LoVo (cell line): ENCODE data around the gene RNF14.

Experiments
- DNase-seq: peaks from one replicate; pipeline ENCODE4 v3.0.0-alpha.2; 2016; ENCODE audit warnings: low spot score

Gene RNF14

DNA sequence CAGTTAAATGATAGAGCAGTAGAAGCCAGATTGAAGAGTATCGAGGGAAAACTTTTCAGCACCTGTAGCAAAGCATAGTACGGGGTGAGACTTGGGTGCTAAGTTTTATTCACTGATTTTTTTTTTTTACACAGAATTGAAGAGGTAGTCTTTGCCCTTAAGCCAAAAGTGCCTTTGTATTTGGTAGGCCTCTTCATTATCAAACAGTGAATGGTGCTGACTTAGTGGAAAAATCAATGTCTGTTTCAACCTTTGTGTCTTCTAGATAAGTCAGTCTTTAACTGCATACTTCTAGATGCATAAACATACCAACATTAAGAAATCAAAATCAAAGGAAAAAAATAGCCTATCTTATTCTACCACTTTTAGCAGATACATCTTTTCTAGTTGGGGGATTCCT is 13.7 kb downstream of the RNF14 start:
- DNase-seq: no peak

DNA sequence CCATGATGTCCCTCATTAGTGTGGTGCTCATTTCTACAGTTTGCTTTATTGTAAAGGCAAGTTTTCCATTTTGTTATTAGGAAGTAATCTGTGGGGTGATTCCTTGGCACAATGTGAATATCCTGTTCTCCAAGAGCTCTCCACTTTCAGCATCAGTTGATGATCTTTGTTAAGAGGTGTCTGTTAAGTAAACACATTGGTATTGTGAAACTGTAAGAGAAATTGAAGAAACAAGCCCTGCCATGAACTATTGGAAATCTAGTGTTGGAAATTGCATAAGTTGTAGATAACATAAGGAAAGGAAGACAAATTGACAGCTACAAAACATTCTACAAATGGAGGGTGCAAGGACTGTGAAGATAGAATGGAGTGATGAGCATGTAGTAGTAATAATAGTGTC is 17.2 kb downstream of the RNF14 start:
- no peak for DNase-seq

DNA sequence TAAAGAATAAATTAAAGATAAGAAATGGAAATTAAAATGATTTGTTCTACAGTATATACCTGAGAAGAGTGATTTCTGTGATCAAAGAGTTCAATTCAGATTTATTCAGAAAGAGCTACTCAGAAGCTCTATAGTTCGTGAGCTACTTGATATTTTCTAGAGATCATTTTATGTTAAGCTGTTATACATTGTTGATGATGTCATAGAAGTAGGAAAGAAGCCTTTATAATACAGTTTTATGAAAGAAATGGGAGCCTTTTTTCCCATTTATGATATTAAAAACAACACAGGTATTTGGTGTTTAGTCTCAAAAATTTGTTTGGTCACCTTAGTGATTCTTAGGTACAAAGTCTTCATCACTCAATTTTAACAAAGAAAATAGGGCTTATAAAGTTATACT is 20.8 kb downstream of the RNF14 start:
- no peak for DNase-seq

DNA sequence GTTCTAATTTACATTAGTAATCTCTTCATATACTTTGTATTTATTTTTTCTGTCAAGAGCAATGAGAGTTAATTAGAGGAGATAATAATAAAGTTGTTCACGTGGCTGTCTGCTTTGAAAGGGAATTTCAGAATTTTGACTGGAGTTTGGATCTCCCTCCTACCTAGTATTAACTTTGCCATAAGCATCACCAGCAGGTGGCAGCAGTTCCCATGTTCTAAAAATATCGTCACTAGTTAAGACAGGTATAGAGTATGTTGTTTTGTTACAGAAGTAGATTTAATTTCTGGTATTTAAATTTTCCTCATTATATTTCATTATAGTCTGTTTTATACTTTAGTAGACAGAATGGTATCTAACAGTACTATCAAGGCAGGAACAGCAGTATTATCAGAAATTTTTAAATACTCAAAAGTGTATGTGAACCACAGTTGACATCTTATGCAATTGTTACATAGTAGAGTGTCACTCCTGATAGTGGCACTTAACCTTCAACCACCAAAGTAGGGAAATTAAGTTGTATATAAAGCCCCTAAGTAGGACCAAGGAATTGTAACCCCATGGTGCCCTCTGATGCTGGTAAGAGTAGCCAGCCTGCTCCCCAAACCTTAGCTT is 23.6 kb downstream of the RNF14 start:
- peak; percentile 71 for DNase-seq

DNA sequence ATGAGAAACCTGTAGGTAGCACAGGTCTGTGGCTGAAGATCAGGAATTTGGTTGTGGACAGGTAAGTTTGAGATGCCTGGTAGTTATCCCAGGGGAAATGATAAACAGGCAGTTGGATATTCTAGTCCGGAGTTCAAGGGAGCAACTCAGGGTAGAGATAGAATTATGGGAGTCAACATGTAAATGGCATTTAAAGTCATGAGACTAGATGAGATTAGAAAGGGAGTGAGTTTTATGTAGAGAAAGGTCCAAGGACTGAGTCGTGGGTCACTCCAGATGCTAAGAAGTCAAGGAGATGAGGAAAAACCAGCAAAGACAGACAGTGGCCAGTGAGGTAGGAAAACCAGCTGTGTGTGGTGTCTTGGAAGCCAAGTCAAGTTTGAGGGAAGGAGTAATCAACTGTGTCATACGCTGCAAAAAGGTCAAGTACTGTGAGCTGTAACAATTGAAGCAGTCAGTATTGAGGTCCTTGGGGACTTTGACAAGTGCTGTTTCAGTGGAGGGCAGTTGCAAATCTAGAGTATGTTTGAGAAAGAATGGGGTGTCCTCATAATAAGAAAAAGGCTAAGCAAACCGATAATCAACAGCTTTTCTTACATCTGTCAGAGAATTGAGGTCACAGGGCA is 25.7 kb downstream of the RNF14 start:
- DNase-seq: no peak

DNA sequence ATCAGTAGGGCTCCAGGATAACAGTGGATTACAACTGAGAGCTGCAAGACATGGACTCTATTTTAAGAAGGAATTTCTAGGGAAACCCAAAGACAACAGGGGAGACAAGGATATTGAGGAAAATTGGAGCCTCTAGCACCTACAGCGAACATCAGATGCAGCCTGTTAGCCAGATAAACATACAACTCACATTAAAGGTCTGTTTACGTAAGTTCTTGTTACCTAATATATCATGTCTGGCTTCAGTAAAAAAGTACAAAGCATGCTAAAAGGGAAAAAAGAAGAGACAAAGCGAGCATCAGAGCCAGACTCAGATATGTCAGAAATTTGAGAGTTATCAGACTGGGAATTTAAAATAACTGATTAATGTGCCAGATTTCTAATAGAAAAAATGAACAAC is 26.8 kb downstream of the RNF14 start:
- no peak for DNase-seq

DNA sequence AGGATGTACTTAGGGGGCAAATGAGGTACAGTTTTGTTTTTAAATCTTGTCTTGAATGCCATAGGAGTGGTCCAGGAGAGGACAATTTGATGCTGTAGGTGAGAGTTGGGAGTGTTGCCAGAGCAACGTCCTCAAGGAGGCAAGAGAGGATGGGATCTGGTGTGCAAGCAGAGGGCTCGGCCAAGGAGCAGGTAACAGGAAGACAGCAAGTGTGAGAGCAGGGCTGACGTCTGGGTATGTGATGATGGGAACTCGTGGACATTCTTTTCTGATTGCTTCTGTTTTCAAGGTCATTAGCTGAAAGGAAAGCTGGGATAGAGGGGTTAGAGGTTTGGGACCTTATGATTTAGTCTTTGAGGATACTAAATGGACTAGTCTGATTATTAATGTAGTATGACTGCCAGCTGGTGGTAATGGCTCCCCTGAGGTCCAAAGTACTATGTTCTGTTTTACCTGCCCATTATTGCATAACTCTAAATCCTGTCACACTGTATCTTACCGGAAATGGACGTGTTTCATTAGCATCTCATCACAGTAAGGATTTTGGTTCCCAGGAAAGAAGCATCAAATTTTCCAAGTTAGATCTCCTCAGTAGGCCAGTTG is 28.6 kb downstream of the RNF14 start:
- DNase-seq: no peak

DNA sequence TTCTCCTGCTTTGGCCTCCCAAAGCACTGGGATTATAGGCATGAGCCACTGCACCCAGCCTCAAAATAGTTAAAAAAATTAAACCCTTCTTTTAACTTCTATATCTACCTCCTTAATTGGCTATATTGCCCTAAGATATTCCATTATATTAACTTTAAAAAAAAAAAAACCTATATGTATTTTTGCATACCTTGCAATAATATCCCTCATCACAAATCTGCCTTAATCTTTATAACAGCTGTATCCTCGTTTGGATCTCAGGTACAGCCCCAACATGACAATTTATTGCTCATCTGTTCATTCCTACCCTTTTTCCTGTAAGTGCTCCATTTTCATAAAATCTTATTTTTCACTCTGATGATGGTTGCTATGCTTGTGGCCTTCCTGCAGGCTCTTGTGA is 31.3 kb downstream of the RNF14 start:
- DNase-seq: no peak

DNA sequence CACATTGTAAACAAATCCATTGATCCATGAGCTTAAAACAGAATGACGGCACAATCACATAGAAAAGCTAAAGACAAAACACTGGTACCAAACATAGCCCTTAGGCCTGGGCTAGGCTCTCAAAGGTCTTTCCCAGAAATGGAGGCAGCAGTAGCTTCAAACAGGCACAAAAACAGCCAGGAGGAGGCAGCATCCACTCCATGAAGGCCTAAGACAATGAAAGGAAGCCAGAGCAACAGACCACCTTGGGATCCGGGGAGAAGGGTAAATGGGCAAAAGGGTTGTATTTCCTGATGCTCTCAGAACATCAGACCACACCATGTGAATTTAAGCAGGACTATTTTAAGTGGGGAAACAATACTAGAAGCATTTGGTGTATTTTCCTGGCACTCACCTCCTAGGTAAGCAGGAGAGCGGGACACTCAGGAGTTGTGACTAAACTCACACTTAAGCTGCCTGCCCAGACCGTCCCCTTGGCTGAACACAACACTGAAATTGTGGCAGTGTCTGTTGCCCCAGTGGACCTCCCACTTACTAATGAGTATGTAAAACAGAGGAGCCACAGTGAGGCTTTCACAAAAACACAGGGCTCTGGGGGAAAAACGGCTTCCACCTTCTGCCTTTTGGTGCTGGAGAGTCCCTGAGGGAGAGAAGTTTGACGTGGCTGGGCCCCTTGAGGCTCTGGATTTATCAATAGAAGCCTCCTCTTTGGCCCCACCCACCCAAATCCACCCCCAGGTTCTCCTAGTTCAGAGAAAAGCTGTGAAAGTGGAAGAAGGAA is 32.0 kb downstream of the RNF14 start:
- DNase-seq: no peak

DNA sequence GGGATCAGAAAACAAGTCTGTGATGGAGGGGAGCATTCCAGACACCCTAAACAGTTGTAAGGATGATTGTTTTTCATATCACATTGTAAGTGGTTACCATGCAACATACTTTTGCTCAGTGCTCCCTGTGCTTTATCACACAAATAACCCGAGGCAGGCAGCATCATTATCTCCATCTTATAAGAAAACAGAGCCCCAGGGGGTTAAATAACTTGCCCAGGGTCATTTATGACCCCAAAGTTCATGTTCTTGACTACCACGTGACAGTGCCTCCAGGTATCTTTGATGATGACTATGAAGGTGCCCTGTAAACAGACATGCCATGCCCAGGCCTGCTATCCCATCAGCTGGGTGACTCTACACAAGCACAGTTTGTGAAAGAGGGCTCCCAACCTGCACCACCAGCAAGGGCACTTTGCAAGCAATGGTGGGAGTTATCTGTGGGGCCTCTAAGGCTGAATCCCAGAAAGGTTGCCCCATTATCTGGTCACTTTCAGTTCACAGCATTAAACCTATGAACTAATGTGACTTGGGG is 34.4 kb downstream of the RNF14 start:
- no peak for DNase-seq

DNA sequence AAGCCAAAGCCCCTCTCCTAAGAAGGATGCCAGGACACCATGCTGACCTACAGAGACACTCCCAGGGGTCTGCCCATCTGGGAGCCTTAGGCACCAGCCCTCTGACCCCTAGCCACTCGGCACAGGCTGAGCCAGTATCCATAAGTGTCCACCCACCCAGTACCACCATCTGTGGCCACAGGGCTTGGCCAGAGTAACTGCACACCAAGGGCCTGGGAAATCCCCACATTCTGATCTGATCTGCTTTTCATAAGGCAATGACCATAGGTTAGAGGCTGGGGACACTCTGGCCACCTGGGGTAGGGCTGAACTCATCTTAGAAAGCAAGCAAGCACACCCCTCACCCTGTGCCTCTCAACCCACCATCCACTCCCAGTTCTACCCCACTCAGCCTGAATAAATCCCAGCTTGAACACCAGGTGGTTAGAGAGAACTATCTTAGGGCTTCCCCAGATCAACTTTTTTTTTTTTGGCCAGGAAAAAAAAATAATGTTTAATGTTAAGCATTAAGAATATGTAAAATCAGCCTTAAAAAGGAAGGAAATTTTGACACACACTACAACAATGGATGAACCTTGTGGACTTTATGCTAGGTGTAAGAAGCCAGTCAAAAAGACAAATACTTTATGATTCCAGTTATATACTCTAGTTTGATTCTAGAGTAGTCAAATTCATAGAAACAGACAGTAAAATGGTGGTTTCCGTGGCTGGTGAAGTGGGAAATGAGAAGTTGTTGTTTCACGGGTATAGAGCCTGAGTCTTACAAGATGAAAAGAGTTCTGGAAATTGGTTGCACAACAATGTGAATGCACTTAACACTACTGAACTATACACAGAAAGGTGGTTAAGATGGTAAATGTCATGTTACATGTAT is 37.7 kb downstream of the RNF14 start:
- DNase-seq: no peak

DNA sequence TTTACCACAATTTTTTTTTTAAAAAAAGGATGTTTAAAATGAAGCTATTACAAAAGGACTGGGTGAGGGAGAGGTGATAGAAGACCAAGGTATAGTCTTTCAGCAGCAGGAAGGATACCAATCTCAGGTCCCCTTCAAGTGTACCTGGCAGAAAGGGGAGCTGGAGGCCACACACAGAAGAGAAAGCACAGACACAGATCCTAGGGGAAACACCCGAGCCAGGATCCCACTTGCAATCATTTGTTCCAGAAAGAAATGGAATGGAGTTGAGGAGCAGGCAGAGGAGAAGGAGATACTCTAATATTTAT is 38.3 kb downstream of the RNF14 start:
- no peak for DNase-seq

DNA sequence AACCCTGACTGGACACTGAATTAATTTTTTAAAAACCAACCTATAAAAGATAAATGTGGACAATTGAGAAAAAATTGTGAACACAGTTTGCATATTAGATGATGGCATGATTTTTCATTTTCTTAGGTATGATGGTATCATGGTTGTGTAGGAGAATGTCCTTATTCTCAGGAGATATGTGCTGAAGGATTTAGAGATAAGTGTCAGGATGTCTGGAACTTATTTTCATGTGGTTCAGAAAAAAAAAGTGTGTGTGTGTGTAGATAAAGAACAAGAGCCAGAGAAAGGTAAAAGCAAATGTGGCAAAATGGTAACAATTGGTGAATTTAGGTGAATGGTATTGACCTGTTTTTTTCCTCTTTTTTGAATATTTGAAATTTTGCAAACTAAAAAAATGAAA is 39.9 kb downstream of the RNF14 start:
- DNase-seq: no peak

DNA sequence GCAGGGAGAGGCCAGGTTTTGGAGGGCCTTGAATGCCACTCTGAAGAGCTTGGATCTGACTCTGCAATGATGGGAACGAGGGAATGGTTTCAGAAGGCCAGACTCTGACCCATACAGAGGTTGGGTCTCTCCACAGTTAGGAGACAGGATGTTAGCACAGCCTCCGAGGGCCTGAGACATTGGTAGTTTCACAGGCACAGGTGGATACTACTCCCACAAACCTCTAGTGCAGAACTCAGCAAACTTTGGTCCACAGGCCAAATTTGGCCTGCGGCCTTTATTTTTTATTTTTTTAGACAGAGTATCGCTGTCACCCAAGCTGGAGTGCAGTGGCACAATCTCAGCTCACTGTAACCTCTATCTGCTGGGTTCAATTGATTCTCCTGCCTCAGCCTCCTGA is 41.0 kb downstream of the RNF14 start:
- no peak for DNase-seq

DNA sequence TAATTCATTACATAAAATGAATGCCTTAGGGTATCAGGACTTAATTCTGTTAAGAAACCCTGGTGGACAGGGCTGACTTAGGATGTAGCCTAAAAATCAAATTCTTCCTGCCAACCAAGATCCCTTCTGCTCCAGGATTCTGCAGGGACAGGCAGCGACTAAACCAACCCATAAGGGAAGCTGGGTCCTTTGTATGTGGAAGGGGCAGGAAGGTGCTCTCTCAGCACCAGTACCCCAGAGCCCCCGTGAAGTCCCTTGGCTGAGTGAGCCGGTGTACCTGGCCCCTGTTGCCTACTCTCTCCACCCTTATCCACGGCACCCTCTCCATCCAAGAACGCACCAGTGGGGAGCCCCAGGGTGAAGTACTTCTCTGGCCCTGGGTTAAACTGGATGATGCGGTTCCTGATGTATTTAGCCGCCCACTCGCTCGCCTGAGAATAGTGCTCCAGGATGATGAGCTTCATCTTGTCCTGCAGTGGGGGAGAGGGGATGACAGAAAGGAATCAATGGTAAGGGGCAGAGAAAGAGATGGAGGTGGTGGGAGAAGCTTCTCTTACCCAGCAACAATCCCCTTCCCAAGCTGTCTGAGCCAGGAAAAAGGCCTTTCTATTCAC is 42.8 kb downstream of the RNF14 start:
- DNase-seq: no peak

DNA sequence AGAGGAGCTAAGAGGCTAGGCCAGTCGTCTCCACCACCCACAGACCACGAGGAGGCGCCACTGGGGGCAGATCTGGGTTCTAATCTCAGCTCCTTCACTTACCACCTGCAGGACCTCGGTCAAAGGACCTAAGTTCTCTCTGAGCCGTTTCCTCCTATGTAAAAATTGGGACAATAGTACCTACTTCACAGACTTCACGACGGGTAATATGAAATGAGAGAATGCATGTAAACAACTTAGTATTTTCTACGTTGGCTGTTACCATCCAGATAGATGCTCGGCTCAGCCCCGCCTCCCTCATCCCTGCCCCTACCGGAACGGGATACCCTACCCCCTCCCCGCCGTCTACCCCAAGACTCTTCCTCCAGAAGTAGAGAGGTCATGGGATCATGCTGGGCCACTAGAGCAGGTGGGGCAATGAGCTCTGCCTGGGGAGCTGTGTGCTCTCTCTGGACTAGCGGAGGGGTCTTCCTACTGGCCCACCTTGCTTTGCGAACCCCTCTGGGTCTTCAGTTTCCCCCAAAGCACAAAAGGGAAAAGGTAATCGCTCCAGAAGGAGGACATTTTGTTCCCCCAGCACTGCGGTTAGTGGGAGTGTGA is 43.4 kb downstream of the RNF14 start:
- peak; percentile 38 for DNase-seq

DNA sequence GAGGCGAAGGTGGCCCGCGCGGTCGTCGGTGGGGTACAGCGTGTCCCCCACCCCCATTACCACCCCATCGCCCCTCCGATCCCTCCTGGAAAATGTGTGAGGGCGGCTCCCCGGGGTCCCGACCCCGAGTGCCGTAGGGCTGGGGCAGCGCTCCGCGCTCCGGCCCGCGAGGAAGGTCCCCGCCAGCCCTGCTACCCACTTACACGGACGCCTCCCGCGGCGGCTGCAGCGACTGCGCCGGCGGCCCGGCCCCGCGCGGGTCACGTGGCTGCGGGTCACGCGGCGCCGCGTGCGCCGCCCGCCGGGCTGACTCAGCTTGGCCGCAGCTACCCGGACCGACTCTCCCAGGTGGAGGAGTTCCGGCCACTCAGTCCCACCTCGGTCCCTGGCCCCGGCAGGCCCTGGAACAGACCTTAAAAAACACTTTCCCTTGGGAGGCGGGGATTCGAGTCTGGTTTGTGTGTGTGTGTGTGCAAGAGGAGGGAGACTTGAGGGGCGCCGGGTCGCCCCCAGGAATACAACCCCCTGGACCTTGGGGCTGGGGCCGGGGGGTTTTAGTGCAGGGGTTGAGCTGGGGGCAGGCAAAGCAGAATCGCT is 44.0 kb downstream of the RNF14 start, which contains the start of gene GNPDA1:
GNPDA1 (minus strand) TSS at position 236 of the 597 bp plus-strand sequence. CDS start 992 bp downstream, outside the sequence.
- peak; percentile 89 for DNase-seq

DNA sequence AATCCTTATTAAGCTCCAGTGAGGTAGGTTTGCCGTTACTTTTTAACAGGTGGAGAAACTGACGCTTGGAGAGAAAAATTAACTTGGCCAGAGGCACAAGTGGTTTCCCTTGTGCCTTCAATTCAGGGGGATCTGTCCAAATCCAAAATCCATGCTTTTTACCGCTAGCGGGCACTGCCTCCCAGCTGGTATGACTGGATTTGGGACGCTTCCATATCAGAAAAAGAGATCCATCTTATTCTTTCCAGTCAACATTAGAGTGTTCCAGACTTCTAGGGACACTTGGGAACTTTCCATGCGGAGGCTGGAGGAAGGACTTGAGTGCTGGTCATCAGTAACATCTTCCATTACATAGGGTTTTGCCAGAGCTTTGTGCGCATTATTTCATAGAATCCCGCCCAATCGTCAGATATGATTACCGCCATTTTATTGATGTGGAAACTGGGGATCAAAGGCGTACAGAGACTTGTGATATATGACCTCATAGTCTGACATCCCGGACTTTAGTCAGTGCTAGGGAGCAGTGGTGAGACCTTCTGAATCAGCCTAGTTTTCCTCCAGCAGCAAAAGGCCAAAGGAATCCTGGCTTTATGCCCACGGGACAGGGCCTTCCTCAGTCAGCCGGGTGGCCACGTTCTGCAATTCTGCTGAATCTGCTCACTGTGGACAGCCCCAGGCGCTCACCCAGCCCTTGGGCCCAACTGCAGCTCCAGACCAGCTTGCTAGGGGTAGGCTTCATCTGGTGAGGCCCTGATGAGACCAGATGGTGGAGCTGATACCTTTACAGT is 45.0 kb downstream of the RNF14 start:
- peak; percentile 10 for DNase-seq

DNA sequence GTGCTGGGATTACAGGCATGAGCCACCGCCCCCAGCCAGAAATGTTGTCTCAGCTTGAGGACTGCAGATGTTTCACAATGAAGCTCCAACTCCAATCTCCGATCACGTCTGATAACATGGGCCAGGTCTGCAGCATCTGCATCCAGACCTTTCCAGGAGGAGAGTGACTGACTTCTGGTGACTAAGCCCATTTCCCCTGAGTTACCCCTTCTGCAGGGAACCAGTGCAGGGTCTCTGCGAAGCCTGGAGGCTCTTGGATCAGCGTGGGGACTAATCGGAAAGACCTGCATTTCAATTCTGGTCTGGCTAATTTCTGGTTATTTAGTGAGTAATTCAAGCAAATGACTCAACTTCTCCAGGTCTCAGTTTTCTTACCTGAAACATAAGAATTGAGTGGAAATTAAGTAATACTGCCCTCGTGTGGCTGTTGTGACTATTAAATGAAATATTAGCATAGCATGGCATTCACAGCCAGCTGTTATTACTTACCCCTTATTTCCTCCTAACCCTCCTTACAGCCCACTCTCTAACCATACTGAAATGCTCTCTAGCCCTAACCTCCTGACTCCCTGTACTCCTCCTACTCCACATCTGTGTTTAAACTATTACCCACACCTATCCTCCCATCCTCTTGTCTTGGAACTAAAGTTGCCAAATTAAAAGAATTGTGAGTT is 46.1 kb downstream of the RNF14 start:
- peak; percentile 81 for DNase-seq
